GM12874 (cell line): ENCODE results near the gene ASAP3.

Experiments
- TF ChIP-seq, protein P1 (sequence below): IDR thresholded peaks from 2 replicates; pipeline ENCODE4 v1.5.1; 2011; ENCODE audit warnings: low read depth, mild to moderate bottlenecking, control low read depth, low read length, moderate library complexity; ENCODE audit not compliant: insufficient read depth

The ASAP3 gene

DNA sequence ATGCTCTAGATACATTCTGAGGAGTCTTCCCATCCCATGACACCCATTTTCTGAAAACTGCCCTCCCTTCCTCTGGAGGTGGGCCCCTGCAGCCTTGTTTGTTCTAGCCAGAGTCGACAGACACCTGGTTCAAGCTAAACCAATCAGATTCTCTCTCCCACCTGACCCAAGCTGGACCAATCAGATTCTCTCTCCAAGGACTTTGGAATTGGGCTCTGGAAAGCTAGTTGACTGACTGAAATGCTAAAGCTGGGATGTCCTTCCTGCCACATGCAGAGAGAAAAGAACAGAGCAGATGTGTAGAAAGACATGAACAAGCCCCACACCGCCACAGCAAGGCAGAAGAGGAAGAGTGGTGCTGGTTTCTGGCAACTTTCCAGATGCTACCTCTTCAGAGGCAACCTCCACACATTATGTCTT, 24.6 kb downstream of the ASAP3 start:
- TF ChIP-seq, protein P1, sequence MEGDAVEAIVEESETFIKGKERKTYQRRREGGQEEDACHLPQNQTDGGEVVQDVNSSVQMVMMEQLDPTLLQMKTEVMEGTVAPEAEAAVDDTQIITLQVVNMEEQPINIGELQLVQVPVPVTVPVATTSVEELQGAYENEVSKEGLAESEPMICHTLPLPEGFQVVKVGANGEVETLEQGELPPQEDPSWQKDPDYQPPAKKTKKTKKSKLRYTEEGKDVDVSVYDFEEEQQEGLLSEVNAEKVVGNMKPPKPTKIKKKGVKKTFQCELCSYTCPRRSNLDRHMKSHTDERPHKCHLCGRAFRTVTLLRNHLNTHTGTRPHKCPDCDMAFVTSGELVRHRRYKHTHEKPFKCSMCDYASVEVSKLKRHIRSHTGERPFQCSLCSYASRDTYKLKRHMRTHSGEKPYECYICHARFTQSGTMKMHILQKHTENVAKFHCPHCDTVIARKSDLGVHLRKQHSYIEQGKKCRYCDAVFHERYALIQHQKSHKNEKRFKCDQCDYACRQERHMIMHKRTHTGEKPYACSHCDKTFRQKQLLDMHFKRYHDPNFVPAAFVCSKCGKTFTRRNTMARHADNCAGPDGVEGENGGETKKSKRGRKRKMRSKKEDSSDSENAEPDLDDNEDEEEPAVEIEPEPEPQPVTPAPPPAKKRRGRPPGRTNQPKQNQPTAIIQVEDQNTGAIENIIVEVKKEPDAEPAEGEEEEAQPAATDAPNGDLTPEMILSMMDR = no peak

DNA sequence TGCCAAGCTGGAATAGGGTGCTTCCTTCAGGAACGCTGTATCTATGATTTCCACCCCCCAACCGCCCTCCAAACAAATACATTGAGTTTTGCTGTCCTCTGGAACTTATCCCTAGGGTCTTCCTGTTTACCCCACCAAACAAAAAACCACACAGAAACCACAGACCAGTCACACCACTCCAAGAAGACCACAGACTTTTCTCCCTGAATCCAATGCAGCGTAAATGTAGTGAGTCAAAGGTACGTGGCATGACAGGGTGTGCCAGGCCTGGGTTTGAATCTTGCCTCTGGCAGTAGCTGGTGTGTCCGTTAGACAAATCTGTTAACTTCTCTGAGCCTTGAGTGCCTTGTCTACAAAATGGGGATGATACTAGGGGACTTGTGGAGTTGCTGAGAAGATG, 27.8 kb downstream of the ASAP3 start:
- TF ChIP-seq, protein P1 = no peak

DNA sequence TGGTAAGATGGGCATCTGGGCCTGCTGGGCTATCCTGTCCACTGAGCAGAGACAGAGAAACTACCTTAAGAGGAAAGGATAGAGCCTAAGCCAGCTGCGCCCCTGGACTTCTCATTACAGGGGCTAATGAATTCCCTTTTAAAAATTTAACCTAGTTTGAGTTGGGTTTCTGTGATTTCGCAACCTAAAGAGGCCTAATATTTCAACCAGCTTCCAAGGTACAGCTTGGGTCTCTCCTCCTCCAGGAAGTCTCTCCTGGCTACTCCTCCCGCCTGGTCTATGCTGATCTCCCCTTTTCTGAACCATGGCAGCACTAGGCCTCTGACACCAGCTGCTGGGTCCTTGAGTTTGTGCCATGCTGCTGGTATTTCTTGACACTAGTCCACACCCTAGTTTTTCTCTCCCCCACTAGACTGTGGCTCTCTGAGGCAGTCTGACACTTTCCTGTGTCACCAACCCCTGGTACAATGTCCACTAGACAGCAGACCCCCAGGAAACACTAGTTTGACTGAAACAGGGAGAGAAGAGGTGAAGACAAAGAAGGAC, 30.5 kb downstream of the ASAP3 start:
- TF ChIP-seq, protein P1 = no peak

DNA sequence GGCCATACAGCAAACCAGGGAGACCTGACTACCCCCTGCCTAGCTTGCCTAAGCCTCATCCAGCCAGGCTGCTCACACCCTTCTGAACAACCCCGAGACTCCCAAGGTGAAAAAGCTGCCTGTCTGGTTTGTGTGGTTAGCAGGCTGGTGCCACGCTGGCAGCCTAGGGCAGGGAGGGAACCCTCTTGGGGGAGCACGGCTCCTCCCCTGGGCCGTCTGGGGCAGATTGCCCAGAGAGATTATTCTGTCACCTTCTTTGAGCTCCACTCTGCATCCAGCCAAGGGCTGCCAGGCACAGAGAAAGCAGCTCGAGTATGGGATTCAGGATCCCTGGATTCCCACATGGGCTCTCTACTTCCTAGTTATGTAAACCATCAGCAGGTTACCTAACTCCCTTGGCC, 32.0 kb downstream of the ASAP3 start:
- TF ChIP-seq, protein P1 = no peak

DNA sequence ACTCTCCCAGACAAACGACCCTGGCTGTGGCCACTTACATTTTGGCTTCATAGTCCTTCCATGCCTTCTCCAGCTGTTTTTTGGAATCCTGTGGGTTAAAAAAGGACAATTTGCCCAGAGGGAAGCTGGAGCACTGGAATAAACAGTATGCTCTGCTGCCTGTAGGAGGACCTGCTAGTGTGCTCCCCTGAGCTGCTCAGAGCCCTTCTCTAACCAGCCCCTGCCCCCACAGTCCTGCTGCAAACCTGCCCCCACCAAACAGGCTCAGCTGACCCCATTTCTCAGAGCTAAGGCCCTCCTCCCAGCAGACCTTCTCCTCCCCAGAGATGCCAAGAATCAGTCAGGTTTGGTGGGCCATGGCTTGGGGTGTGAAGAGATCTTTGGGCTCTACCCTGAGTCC, 32.5 kb downstream of the ASAP3 start:
- TF ChIP-seq, protein P1 = no peak

DNA sequence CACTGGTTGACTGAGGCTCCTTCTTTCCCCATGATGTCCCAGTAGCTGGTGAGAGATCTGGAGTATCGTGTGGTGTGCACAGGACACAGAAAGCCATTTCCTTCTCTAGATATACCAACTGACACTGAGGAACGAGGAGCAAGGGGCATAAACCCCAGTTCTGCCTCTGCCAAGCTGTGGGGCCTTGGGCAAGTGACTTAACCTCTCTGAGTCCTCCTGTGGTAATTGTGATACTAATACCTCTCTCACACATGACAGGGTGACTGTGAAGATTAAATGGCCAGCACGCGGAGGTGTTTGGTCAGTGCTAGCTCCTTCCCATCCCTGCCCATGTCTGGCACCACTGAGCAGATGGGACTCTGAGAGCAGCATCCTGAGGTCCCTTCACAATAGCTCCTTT, 33.1 kb downstream of the ASAP3 start:
- TF ChIP-seq, protein P1 = no peak

DNA sequence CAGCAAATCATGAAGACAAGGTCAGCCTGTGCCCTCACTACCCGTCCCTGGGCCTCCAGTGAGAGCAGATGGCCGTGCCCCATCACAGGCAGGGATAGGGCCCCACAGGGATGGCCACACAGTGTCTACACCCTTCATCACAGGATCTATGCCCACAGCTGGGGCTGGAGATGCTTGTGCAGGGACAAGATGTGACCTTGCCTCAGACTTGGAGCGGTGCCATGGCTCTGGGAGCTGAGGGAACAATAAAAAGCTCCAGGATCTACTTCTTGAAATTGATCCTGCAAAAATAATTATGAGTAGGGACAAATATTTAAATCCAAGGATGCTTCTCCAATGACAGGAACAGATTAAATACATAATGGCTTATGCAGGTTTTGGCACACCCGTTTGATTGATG, 34.0 kb downstream of the ASAP3 start:
- TF ChIP-seq, protein P1 = no peak
